WTC11 (cell line): ENCODE measurements around the gene ERC1. TPM values are rescaled to one million over a fixed set of nuclear protein-coding genes. Genes with fewer than 3 reads are reported as not detected.

Experiments used
- ATAC-seq: fragments of 200-7000 bp; cut with Tn5 transposase; 2 replicates; pipeline ENCODE4 v1.10.0; 2021; ENCODE audit warnings: mild to moderate bottlenecking, moderate library complexity
- CTCF ChIA-PET: fragments of 300-600 bp; sonication (Branson Sonifier 250); formaldehyde crosslinking; loops from one replicate; lab custom pipeline; 2021; ENCODE audit warnings: antibody characterized with exemption; lab: Charles Lee
- POLR2A ChIA-PET: fragments of 350-600 bp; sonication (Branson Sonifier 250); formaldehyde crosslinking; loops from one replicate; lab custom pipeline; 2021; ENCODE audit warnings: antibody characterized with exemption; lab: Charles Lee
- DNase-seq: peaks from one replicate; pipeline ENCODE4 v3.0.0; 2021; ENCODE audit warnings: low spot score
- H3K27ac Mint-ChIP-seq: 2 replicates; pipeline ENCODE4 v1.8.0; 2021; ENCODE audit warnings: mixed read lengths
- H3K27me3 Mint-ChIP-seq: 2 replicates; pipeline ENCODE4 v1.8.0; 2021; ENCODE audit warnings: low read depth, mild to moderate bottlenecking, moderate library complexity, mixed read lengths
- H3K36me3 Mint-ChIP-seq: 2 replicates; pipeline ENCODE4 v1.8.0; 2021; ENCODE audit warnings: mixed read lengths
- H3K4me1 Mint-ChIP-seq: 2 replicates; pipeline ENCODE4 v1.8.0; 2022; ENCODE audit warnings: mixed read lengths
- H3K4me3 Mint-ChIP-seq: 2 replicates; pipeline ENCODE4 v1.8.0; 2021; ENCODE audit warnings: mild to moderate bottlenecking, moderate library complexity, mixed read lengths
- H3K9me3 Mint-ChIP-seq: 2 replicates; pipeline ENCODE4 v1.8.0; 2021; ENCODE audit warnings: mixed read lengths
- AR ChIP-seq: fragments of 250-450 bp; sonication (Bioruptor Pico); IDR thresholded peaks from 2 replicates; pipeline ENCODE4 v1.9.0; 2021; ENCODE audit warnings: mild to moderate bottlenecking
- ATF1 ChIP-seq: sonication (generic); formaldehyde crosslinking; IDR thresholded peaks from 2 replicates; pipeline ENCODE4 v1.8.1; 2023; ENCODE audit warnings: mild to moderate bottlenecking, moderate library complexity, missing genetic modification reagents
- ATF2 ChIP-seq: sonication (generic); formaldehyde crosslinking; IDR thresholded peaks from 2 replicates; pipeline ENCODE4 v1.8.1; 2022; ENCODE audit warnings: low read depth, missing genetic modification reagents, borderline replicate concordance
- ATF6 ChIP-seq: sonication (generic); formaldehyde crosslinking; IDR thresholded peaks from 2 replicates; pipeline ENCODE4 v1.8.1; 2023; ENCODE audit warnings: mild to moderate bottlenecking, missing genetic modification reagents
- CDX4 ChIP-seq: fragments of 250-450 bp; sonication (Bioruptor Pico); IDR thresholded peaks from 2 replicates; pipeline ENCODE4 v1.9.0; 2021; ENCODE audit warnings: moderate library complexity, mild to moderate bottlenecking, inconsistent platforms, borderline replicate concordance
- CREB1 ChIP-seq: sonication (generic); formaldehyde crosslinking; IDR thresholded peaks from 2 replicates; pipeline ENCODE4 v1.8.0; 2023; ENCODE audit warnings: mild to moderate bottlenecking, missing genetic modification reagents
- CREM ChIP-seq: sonication (generic); formaldehyde crosslinking; IDR thresholded peaks from 2 replicates; pipeline ENCODE4 v1.8.1; 2022; ENCODE audit warnings: mild to moderate bottlenecking, missing genetic modification reagents, moderate library complexity
- E2F4 ChIP-seq: sonication (generic); formaldehyde crosslinking; IDR thresholded peaks from 2 replicates; pipeline ENCODE4 v1.8.1; 2022; ENCODE audit warnings: low read depth, mild to moderate bottlenecking, moderate library complexity, missing genetic modification reagents, borderline replicate concordance
- FOXJ3 ChIP-seq: sonication (generic); formaldehyde crosslinking; IDR thresholded peaks from 2 replicates; pipeline ENCODE4 v1.9.0; 2021; ENCODE audit warnings: missing genetic modification reagents, mild to moderate bottlenecking, borderline replicate concordance
- HMGA2 ChIP-seq: fragments of 250-450 bp; sonication (Bioruptor Pico); IDR thresholded peaks from 2 replicates; pipeline ENCODE4 v1.4.0; 2021; ENCODE audit warnings: mild to moderate bottlenecking, moderate library complexity
- HMGXB4 ChIP-seq: sonication (generic); formaldehyde crosslinking; IDR thresholded peaks from 2 replicates; pipeline ENCODE4 v1.8.1; 2023; ENCODE audit warnings: mild to moderate bottlenecking, moderate library complexity, missing genetic modification reagents
- MLX ChIP-seq: sonication (generic); formaldehyde crosslinking; IDR thresholded peaks from 2 replicates; pipeline ENCODE4 v1.8.1; 2023; ENCODE audit warnings: mild to moderate bottlenecking, missing genetic modification reagents, moderate library complexity
- SMAD3 ChIP-seq: sonication (generic); formaldehyde crosslinking; IDR thresholded peaks from 2 replicates; pipeline ENCODE4 v1.8.0; 2022; ENCODE audit warnings: missing genetic modification reagents, mild to moderate bottlenecking, borderline replicate concordance
- SMAD4 ChIP-seq: sonication (generic); formaldehyde crosslinking; IDR thresholded peaks from 2 replicates; pipeline ENCODE4 v1.8.0; 2022; ENCODE audit warnings: mild to moderate bottlenecking, missing genetic modification reagents
- TP53 ChIP-seq: sonication (generic); formaldehyde crosslinking; IDR thresholded peaks from 2 replicates; pipeline ENCODE4 v1.8.1; 2023; ENCODE audit warnings: mild to moderate bottlenecking, missing genetic modification reagents
- USF1 ChIP-seq: sonication (generic); formaldehyde crosslinking; IDR thresholded peaks from 2 replicates; pipeline ENCODE4 v1.8.0; 2022; ENCODE audit warnings: mild to moderate bottlenecking, missing genetic modification reagents
- ZMAT4 ChIP-seq: fragments of 250-450 bp; sonication (Bioruptor Pico); IDR thresholded peaks from 2 replicates; pipeline ENCODE4 v1.9.0; 2021; ENCODE audit warnings: mild to moderate bottlenecking
- ZNF416 ChIP-seq: fragments of 250-450 bp; sonication (Bioruptor Pico); IDR thresholded peaks from 2 replicates; pipeline ENCODE4 v1.9.0; 2021; ENCODE audit warnings: mild to moderate bottlenecking, inconsistent platforms
- total RNA-seq: library from RNA; stranded (reverse); gene quantifications from 3 replicates; pipeline ENCODE4 v1.2.3, GENCODE V29; 2021

ERC1 gene
- total RNA-seq, 1 experiment from 2014 or later, result 47.5 TPM

GRCh38 chr12:1435456-1435855, 444.4 kb downstream of the ERC1 start:
- no peak overlapping the region for H3K4me3 Mint-ChIP-seq
- no peak for TF ChIP-seq ATF2 (CRISPR knock-in tag)
- TF ChIP-seq AR (CRISPR knock-in tag), result no peak
- TF ChIP-seq USF1 (CRISPR knock-in tag), result no peak
- TF ChIP-seq ZNF416 (CRISPR knock-in tag), result no peak
- no peak for TF ChIP-seq CREM (CRISPR knock-in tag)
- TF ChIP-seq TP53 (CRISPR knock-in tag), result no peak
- no peak for TF ChIP-seq SMAD4 (CRISPR knock-in tag)
- TF ChIP-seq CDX4 (CRISPR knock-in tag), result no peak
- no peak for TF ChIP-seq FOXJ3 (CRISPR knock-in tag)
- TF ChIP-seq ATF6 (CRISPR knock-in tag), result no peak
- TF ChIP-seq SMAD3 (CRISPR knock-in tag), result no peak
- no peak for TF ChIP-seq E2F4
- no peak for TF ChIP-seq MLX (CRISPR knock-in tag)
- TF ChIP-seq HMGXB4, result no peak
- no peak for TF ChIP-seq CREB1 (CRISPR knock-in tag)
- no peak for TF ChIP-seq HMGA2 (CRISPR knock-in tag)
- no peak for TF ChIP-seq ATF1
- TF ChIP-seq ZMAT4 (CRISPR knock-in tag), result no peak
- TF ChIP-seq, all 79 proteins: peak for 0
- CTCF ChIA-PET, result interaction anchor here (2.8 kb wide), 1 partner anchor 317 kb away, joined by 12 read pairs; no protein-coding TSS in a partner anchor

More at GRCh38 chr12:1435456-1435855, 444.4 kb downstream of the ERC1 start:
- Mint-ChIP-seq H3K9me3 (no peaks in the 10 kb centered on the region), H3K27ac (no peak overlapping the region), H3K36me3 (no peaks in the 10 kb centered on the region), H3K4me1 (no peaks in the 10 kb centered on the region), H3K27me3 (no peaks in the 10 kb centered on the region)
- no peak for DNase-seq
- POLR2A ChIA-PET, result no interaction called here
- ATAC-seq, result no peak
